Activated T-helper 1 cell treated with anti-CD3 and anti-CD28 coated beads, Interleukin-12 subunit alpha, Interleukin-12 subunit beta, Interleukin-2, Interleukin-4 antibody, amounts not matched to agents 30 ng/mL and 10 ng/mL and 1 ng/mL, durations not matched to agents 14 hours and 24 hours and 36 hours (primary cell): Measurements from ENCODE around the gene CA5A. TPM values are rescaled to one million over a fixed set of nuclear protein-coding genes. Genes with fewer than 3 reads are reported as not detected.
A peak's percentile ranks its signal among the peaks of the same experiment; 100 is the strongest.
"Not testable (repeated sequence)": the region's sequence is repeated elsewhere in the genome, so short reads cannot be mapped to it uniquely, and the experiment has no call there.

ENCODE experiments used
- DNase-seq: peaks from one replicate; pipeline ENCODE4 v3.0.0; 2021; ENCODE audit warnings: low spot score
- H3K27ac Mint-ChIP-seq: one replicate; pipeline ENCODE4 v1.8.0; 2021; ENCODE audit warnings: mild to moderate bottlenecking, mixed read lengths
- H3K27me3 Mint-ChIP-seq: one replicate; pipeline ENCODE4 v1.8.0; 2022; ENCODE audit warnings: mild to moderate bottlenecking, moderate library complexity, mixed read lengths; ENCODE audit not compliant: insufficient read depth
- H3K36me3 Mint-ChIP-seq: one replicate; pipeline ENCODE4 v1.8.0; 2021; ENCODE audit warnings: low read depth, mixed read lengths
- H3K4me1 Mint-ChIP-seq: one replicate; pipeline ENCODE4 v1.8.0; 2021; ENCODE audit warnings: low read depth, mixed read lengths
- H3K4me3 Mint-ChIP-seq: one replicate; pipeline ENCODE4 v1.8.0; 2021; ENCODE audit warnings: mild to moderate bottlenecking, moderate library complexity, mixed read lengths
- H3K9me3 Mint-ChIP-seq: one replicate; pipeline ENCODE4 v1.8.0; 2021; ENCODE audit warnings: mixed read lengths
- intact Hi-C: fragments of 100-400 bp; cut with micrococcal nuclease; formaldehyde crosslinking; loops from one replicate; pipeline ENCODE4 v1.15.1; 2024
- total RNA-seq: library from RNA; stranded (reverse); gene quantifications from 2 replicates; pipeline ENCODE4 v1.2.3, GENCODE V29; 2022

CA5A gene
- total RNA-seq, 1 donor from 2014 or later = 0.13 TPM

GRCh38 chr16:87888346-87888745, 48.0 kb downstream of the CA5A start:
- H3K36me3 Mint-ChIP-seq, DNase-seq, H3K27ac Mint-ChIP-seq, H3K9me3 Mint-ChIP-seq, H3K4me3 Mint-ChIP-seq, H3K4me1 Mint-ChIP-seq, H3K27me3 Mint-ChIP-seq, intact Hi-C loops: not testable (repeated sequence)

DNA sequence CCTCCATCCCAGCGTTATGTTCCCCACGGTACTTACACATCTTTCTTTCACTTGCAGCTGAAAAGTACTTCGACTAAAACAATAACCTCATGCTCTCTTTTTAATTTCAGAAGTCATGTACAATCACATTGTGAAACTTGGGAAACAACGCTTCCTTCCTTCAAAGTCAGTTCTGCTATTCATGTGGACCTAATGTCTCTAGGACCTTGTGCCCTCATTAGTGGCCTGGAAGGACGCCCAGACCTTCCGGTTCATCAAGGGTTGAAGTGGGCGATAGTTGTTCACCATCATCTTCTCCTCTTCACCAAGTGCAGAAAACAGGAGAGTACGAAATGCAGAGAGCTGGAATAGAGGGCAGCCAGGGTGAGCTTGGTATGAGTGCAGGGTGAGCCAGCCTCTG, 48.4 kb downstream of the CA5A start:
- intact Hi-C loops, H3K4me3 Mint-ChIP-seq, H3K27ac Mint-ChIP-seq, H3K9me3 Mint-ChIP-seq, DNase-seq, H3K36me3 Mint-ChIP-seq, H3K4me1 Mint-ChIP-seq, H3K27me3 Mint-ChIP-seq: not testable (repeated sequence)

DNA sequence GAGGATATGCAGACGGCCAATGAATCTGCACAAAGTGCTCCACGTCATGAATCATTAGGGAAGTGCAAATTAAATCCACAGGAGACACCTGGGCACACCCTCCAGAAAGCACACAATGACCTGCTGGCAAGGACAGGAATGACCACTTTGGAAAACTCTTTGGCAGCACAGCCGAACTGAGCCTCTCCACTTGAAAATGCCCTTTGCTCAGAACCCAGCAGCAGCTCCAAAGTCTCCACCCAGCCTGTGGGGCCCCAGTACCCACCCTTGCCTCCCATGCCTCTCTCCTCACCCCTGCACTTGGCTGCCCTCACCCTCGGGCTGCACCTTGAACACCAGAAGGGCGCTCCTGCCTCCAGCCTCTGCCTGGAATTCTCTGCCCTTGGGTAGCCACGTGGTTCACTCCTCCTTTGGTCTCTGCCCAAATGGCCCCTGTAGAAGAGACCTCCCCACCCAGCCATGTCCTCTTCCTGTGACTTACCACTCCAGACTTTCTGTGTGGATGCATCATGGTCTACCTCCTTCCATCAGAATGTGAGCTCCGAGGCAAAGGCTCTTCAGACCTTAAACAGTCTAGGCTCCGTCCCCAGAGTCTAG, 50.9 kb downstream of the CA5A start:
- H3K4me1 Mint-ChIP-seq, DNase-seq, H3K9me3 Mint-ChIP-seq, H3K27me3 Mint-ChIP-seq, H3K27ac Mint-ChIP-seq, H3K36me3 Mint-ChIP-seq, intact Hi-C loops, H3K4me3 Mint-ChIP-seq: not testable (repeated sequence)

DNA sequence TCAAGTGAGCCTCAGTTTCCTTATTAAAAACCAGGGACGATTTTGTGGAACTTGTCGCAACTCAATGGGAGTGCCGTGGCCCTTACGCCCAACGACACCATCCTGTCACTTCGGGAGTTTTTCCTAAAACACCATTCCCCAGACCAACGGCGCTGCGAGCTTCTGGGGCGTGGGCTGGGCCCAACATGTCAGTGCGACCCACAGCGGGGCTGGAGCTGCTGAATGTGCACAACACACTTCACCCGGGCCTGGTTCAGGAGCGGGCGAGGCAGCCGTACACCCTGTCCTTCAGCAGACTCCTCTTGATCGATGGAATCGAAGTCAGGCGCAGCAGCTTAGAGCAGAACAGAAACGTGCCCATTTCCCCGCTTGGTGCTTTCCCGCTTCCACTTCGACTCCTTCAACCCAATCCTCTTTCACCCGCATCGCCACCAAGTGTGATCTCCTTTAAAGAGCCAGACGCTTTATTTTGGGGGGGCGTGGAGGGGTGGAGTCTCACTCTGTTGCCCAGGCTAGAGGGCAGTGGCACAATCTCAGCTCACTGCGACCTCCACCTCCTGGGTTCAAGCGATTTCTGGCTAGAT, 53.8 kb downstream of the CA5A start:
- Mint-ChIP-seq H3K27ac (no peak overlapping the region), H3K4me3 (no peak overlapping the region), H3K36me3 (no peaks in the 10 kb centered on the region), H3K27me3 (peaks cover 3% of the 10 kb centered on the region), H3K4me1 (peaks cover 27% of the 10 kb centered on the region), H3K9me3 (peaks cover 8% of the 10 kb centered on the region)
- intact Hi-C loops = no loop called here
- DNase-seq = no peak

GRCh38 chr16:87881324-87882200, 54.8 kb downstream of the CA5A start:
- Mint-ChIP-seq H3K9me3 (peaks cover 8% of the 10 kb centered on the region), H3K4me3 (no peak overlapping the region), H3K36me3 (no peaks in the 10 kb centered on the region), H3K27ac (peak overlapping the region; percentile 6), H3K4me1 (peaks cover 30% of the 10 kb centered on the region), H3K27me3 (peaks cover 3% of the 10 kb centered on the region)
- no peak for DNase-seq
- intact Hi-C loops = no loop called here

DNA sequence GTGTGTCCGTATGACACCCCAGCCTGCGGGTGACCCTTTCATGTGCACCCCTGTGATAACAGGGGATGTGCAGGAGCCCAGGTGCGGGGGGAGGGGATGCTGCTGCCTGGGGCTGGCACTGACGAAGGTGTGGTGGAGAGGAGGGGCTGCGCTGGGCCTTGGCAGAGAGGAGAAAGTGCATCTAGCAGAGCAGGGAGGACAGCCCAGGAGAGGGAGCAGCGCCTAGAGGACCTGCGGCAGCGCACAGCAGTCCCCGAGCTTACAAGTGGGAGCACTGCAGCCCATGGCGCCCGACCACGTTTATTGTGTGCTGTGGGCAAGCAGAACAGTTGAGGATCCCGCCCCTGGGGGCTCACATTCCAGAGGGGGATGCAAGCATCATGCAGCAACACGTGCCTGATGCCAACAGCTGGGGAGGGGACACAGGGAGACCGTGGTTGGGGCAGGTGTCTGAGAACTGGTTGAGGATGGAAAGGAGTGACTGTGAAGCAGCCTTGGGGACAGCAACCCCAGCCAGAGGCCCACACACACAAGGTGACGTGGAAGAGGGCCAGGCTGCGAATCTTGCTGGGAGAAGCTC, 56.1 kb downstream of the CA5A start:
- intact Hi-C loops = no loop called here
- no peaks in the 10 kb centered on the region for H3K36me3 Mint-ChIP-seq

GRCh38 chr16:87879411-87880013, 56.8 kb downstream of the CA5A start:
- DNase-seq, H3K4me3 Mint-ChIP-seq, H3K27me3 Mint-ChIP-seq, H3K9me3 Mint-ChIP-seq, H3K36me3 Mint-ChIP-seq: not testable (repeated sequence)
- Mint-ChIP-seq H3K27ac (peak overlapping the region; percentile 37), H3K4me1 (peaks cover 43% of the 10 kb centered on the region)
- intact Hi-C loops = loop anchor here (10.0 kb wide), 1 partner anchor 385 kb away; the partner anchor contains the start of gene ZCCHC14

More for the DNA sequence above, 56.1 kb downstream of the CA5A start:
- Mint-ChIP-seq H3K27ac (peak overlapping the region; percentile 37), H3K4me1 (peaks cover 36% of the 10 kb centered on the region), H3K4me3 (no peak overlapping the region), H3K9me3 (peaks cover 8% of the 10 kb centered on the region), H3K27me3 (peaks cover 2% of the 10 kb centered on the region)
- no peak for DNase-seq

DNA sequence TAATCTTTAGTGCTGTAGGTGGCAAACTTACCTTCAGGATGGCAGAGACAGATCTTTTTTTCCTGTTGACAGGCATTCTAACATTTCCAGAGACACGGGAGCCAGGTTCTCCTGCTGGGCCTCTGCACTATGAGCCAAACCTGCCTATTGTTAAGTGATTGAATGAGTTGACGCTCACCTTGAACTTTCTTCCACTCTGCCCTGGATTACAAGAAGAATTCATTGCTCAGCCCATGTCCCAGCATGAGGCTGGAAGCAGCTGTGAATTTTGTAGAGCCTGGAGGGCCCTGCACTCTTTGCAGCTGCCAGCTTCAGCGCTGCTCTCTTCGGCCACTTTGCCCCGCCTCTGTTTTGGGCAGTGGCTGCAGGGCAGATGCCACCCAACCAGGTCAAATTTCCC, 57.6 kb downstream of the CA5A start:
- peaks cover 2% of the 10 kb centered on the region for H3K27me3 Mint-ChIP-seq
- DNase-seq = no peak
- intact Hi-C loops = loop anchor here (10.0 kb wide), 1 partner anchor 384 kb away; the partner anchor contains the start of gene ZCCHC14
- no peak overlapping the region for H3K4me3 Mint-ChIP-seq
- peaks cover 47% of the 10 kb centered on the region for H3K4me1 Mint-ChIP-seq
- H3K36me3 Mint-ChIP-seq = no peaks in the 10 kb centered on the region
- H3K27ac Mint-ChIP-seq = peak overlapping the region; percentile 61
- peaks cover 8% of the 10 kb centered on the region for H3K9me3 Mint-ChIP-seq

- H3K4me3 Mint-ChIP-seq = peak overlapping the region; percentile 45
- intact Hi-C loops = loop anchor here (10.0 kb wide), 1 partner anchor 383 kb away; the partner anchor contains the start of gene ZCCHC14
- DNase-seq = no peak
- H3K36me3 Mint-ChIP-seq = no peaks in the 10 kb centered on the region
- peak overlapping the region; percentile 79 for H3K27ac Mint-ChIP-seq
- peaks cover 2% of the 10 kb centered on the region for H3K27me3 Mint-ChIP-seq
- peaks cover 8% of the 10 kb centered on the region for H3K9me3 Mint-ChIP-seq
- peaks cover 47% of the 10 kb centered on the region for H3K4me1 Mint-ChIP-seq
These were observed 58.3 kb downstream of the CA5A start for GRCh38 chr16:87877942-87878507.

- DNase-seq = peak; percentile 64
- Mint-ChIP-seq H3K27me3 (no peaks in the 10 kb centered on the region), H3K4me3 (peak overlapping the region; percentile 69), H3K9me3 (peaks cover 7% of the 10 kb centered on the region), H3K27ac (peak overlapping the region; percentile 94), H3K36me3 (no peaks in the 10 kb centered on the region), H3K4me1 (peaks cover 69% of the 10 kb centered on the region)
- intact Hi-C loops = loop anchor here (1.0 to 10.0 kb wide), 6 partner anchors 9 to 493 kb away; partner anchors contain the start of genes FBXO31 and ZCCHC14
These were observed 61.5 kb downstream of the CA5A start for GRCh38 chr16:87874639-87875427.

DNA sequence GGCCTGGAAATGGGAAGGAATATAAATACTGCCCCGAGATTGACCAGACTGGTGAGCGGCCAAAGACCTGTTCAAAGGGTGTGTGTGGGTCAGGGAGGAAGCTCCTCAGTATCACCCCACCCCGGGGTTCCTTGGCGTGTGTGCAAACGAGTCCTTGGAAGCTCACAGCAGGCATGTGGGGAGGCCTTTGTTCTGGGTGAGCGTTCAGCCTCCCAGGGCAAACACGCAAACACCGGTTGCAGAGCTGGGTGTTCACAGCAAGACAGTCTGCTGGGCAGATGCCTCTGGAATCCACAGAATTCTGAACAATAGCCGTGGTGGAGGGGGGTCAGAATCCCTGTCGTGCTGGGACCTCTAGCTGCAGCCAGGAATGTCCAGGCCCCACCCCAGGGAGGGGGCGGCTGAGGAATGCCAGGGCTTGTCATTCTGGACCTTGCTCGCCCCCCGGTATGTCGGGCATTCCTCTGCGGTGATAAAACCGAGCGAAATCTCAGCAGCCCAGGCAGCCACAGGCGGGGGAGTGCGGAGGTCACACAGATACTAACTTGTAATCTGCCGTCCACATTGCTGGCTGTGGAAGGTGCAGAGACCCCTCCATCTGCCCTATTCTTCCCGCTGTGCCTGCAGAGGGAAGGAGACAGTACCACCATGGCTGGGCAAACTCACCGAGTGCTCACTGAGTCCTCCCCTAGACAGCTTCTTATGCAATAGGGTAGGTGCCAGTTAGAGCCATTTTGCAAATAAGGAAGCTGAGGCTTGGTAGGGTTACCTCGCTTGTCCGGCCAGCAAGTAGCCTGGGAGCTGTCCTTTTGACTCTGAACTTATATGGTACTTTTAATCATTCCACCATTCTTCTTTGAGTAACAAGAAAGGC, 65.7 kb downstream of the CA5A start:
- not testable (repeated sequence) for H3K9me3 Mint-ChIP-seq, H3K27me3 Mint-ChIP-seq, DNase-seq
- intact Hi-C loops = loop anchor here (1.0 to 10.0 kb wide), 8 partner anchors 20 to 488 kb away; partner anchors contain the start of genes FBXO31 and ZCCHC14
- peak overlapping the region; percentile 69 for H3K4me3 Mint-ChIP-seq
- peak overlapping the region; percentile 86 for H3K27ac Mint-ChIP-seq
- H3K4me1 Mint-ChIP-seq = peaks cover 52% of the 10 kb centered on the region
- H3K36me3 Mint-ChIP-seq = peaks cover 28% of the 10 kb centered on the region
